PFSK-1 (cell line): Measurements from ENCODE around the gene GNA15.

Experiments used
- FOXP2 ChIP-seq: optimal IDR thresholded peaks from 2 replicates; pipeline ENCODE3; 2011; ENCODE audit warnings: borderline replicate concordance, control low read depth, inconsistent platforms; ENCODE audit not compliant: insufficient read depth; ENCODE audit errors: extremely low read length, extremely low read depth
- POLR2AphosphoS5 ChIP-seq: IDR thresholded peaks from 2 replicates; pipeline ENCODE4 v1.6.1; 2012; ENCODE audit warnings: low read depth, mild to moderate bottlenecking, control low read depth, low read length, moderate library complexity
- SIN3A ChIP-seq: IDR thresholded peaks from 2 replicates; pipeline ENCODE4 v1.6.1; 2012; ENCODE audit warnings: mild to moderate bottlenecking, low read length, moderate library complexity, borderline replicate concordance; ENCODE audit not compliant: insufficient read depth
- TAF1 ChIP-seq: IDR thresholded peaks from 2 replicates; pipeline ENCODE4 v1.6.1; 2012; ENCODE audit warnings: low read length, control low read depth, borderline replicate concordance; ENCODE audit not compliant: insufficient read depth
- TF ChIP-seq, protein P1 (sequence below), 2 experiments: IDR thresholded peaks; 2 replicates each; pipeline versions ENCODE4 v1.6.1 to v1.8.0; 2011 to 2012; ENCODE audit warnings: low read depth in 2 of 2, low read length in 2 of 2, control low read depth in 1 of 2, inconsistent platforms in 1 of 2, mild to moderate bottlenecking in 1 of 2, moderate library complexity in 1 of 2; ENCODE audit not compliant: insufficient read depth in 1 of 2

DNA sequence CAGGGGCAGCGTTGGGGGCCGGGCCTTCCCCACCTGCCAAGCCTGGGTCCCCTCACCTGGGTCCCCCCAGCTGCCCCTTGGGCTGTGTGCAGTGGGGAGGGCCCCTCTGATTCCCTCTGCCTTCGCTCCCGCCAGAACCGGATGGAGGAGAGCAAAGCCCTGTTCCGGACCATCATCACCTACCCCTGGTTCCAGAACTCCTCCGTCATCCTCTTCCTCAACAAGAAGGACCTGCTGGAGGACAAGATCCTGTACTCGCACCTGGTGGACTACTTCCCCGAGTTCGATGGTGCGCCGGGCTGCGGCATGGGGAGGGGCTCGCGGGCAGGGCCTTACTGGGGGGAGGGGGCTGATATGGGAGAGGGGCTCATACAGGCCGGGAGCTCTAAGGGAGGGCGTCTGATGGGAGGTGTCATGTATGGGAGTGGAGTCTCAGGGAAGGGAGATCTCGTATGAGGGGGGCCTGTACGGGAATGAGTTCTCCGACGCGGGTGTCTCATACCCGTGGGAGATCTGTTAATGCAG lies 16.7 kb upstream of the GNA15 start:
- no peak for TF ChIP-seq POLR2AphosphoS5
- TF ChIP-seq, protein P1, sequence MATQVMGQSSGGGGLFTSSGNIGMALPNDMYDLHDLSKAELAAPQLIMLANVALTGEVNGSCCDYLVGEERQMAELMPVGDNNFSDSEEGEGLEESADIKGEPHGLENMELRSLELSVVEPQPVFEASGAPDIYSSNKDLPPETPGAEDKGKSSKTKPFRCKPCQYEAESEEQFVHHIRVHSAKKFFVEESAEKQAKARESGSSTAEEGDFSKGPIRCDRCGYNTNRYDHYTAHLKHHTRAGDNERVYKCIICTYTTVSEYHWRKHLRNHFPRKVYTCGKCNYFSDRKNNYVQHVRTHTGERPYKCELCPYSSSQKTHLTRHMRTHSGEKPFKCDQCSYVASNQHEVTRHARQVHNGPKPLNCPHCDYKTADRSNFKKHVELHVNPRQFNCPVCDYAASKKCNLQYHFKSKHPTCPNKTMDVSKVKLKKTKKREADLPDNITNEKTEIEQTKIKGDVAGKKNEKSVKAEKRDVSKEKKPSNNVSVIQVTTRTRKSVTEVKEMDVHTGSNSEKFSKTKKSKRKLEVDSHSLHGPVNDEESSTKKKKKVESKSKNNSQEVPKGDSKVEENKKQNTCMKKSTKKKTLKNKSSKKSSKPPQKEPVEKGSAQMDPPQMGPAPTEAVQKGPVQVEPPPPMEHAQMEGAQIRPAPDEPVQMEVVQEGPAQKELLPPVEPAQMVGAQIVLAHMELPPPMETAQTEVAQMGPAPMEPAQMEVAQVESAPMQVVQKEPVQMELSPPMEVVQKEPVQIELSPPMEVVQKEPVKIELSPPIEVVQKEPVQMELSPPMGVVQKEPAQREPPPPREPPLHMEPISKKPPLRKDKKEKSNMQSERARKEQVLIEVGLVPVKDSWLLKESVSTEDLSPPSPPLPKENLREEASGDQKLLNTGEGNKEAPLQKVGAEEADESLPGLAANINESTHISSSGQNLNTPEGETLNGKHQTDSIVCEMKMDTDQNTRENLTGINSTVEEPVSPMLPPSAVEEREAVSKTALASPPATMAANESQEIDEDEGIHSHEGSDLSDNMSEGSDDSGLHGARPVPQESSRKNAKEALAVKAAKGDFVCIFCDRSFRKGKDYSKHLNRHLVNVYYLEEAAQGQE (IDR thresholded peaks at IDR 0.05; ENCODE audit: insufficient read depth in 1 of 2, low read depth in 2 of 2, low read length in 2 of 2), result no peak
- TF ChIP-seq SIN3A, result no peak
- no peak for TF ChIP-seq FOXP2
- no peak for TF ChIP-seq TAF1
